Measurements from ENCODE around the gene TOMM70. TPM values are rescaled to one million over a fixed set of nuclear protein-coding genes. Genes with fewer than 3 reads are reported as not detected.

Gene TOMM70
- total and polyA plus RNA-seq, 2 of the 8 experiments (the other 6 are each of a cell fraction or from before 2014, with no cell fraction given): 10.9 to 52.1 TPM

- TF ChIP-seq EZH2 (IDR thresholded peaks at IDR 0.05; ENCODE audit: low read depth, low read length, severe bottlenecking) (no peak), MAX (IDR thresholded peaks at IDR 0.05) (no peak)
Measured at GRCh38 chr3:100317912-100318311, 83.0 kb downstream of the TOMM70 start (continued).

Measured in H1 (cell line).